CD1c-positive myeloid dendritic cell (primary cell): ENCODE measurements around the gene ARMC5.
A peak's percentile ranks its signal among the peaks of the same experiment; 100 is the strongest.
"Not testable (repeated sequence)": the region's sequence is repeated elsewhere in the genome, so short reads cannot be mapped to it uniquely, and the experiment has no call there.

Experiments
- DNase-seq: peaks from one replicate; pipeline ENCODE4 v3.0.0-alpha.2; 2016; ENCODE audit errors: extremely low spot score

The ARMC5 gene, protein sequence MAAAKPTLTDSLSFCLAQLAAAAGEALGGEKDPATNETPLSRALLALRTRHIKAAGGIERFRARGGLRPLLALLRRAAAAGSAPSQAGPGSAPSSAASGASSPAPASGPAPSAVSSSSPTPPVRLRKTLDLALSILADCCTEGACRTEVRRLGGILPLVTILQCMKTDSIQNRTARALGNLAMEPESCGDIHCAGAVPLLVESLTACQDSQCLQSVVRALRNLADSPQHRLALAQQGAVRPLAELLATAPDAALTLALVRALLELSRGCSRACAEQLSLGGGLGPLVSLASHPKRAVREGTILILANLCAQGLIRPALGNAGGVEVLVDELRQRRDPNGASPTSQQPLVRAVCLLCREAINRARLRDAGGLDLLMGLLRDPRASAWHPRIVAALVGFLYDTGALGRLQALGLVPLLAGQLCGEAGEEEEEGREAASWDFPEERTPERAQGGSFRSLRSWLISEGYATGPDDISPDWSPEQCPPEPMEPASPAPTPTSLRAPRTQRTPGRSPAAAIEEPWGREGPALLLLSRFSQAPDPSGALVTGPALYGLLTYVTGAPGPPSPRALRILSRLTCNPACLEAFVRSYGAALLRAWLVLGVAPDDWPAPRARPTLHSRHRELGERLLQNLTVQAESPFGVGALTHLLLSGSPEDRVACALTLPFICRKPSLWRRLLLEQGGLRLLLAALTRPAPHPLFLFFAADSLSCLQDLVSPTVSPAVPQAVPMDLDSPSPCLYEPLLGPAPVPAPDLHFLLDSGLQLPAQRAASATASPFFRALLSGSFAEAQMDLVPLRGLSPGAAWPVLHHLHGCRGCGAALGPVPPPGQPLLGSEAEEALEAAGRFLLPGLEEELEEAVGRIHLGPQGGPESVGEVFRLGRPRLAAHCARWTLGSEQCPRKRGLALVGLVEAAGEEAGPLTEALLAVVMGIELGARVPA

DNA sequence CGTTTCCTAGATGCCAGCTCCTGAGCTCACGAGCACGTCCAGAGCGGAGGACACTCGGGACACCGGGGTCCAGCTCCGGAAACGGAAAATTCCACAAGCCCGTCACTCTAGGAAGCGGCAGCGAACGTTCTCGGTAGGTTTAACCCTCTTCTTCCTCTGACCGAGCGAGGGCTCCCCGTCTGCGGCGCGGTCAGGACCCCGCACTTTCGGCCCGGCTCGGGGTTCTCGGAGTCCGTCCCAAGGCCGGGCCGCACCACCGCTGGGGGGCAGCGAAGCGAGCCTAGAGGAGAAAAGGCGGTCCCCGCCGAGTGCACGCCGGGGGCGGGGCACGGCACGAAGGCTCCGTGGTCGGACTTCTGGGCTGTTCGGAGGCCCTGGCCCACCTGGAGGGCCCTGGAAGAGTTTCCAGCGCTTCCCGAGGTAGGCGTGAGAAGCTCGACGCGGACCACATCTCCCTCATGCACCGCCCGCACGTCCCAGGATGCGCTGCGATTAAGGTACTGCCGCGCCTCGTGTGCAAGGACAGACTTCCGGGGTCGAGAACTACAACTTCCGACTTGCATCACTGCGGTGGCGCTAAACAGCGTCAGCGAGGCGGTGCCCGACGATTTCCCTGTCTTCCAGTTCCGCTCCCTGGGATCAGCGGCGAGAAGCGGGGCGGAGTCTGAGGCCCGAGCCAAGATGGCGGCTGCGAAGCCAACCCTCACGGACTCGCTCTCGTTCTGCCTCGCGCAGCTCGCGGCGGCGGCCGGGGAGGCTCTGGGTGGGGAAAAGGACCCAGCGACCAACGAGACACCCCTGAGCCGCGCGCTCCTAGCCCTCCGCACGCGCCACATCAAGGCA lies at the start of gene ARMC5:
ARMC5 (plus strand) TSS at position 658 of the 843 bp plus-strand sequence; CDS start at position 682, 24 bp downstream.
- DNase-seq, result peak; percentile 99

DNA sequence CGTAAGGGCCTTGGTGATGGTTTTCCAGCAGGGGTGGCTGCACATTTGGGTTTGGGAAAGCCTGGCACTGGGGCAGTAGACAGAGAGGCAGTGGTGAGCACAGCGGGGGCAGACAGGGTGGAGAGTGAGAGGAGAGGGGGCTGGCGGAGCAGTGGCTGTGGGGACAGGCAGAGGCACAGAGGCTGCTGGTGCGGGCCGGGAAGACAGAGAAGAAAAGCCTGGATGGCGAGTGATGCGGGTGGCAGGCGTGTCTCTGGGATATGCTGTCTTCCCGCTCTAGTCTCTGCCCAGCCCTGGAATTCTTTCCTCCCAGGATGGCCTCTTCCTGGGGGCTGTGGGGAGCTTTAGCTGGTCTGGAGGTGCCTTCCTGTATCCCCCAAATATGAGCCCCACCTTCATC lies 49.2 kb upstream of the ARMC5 start:
- no peak for DNase-seq

DNA sequence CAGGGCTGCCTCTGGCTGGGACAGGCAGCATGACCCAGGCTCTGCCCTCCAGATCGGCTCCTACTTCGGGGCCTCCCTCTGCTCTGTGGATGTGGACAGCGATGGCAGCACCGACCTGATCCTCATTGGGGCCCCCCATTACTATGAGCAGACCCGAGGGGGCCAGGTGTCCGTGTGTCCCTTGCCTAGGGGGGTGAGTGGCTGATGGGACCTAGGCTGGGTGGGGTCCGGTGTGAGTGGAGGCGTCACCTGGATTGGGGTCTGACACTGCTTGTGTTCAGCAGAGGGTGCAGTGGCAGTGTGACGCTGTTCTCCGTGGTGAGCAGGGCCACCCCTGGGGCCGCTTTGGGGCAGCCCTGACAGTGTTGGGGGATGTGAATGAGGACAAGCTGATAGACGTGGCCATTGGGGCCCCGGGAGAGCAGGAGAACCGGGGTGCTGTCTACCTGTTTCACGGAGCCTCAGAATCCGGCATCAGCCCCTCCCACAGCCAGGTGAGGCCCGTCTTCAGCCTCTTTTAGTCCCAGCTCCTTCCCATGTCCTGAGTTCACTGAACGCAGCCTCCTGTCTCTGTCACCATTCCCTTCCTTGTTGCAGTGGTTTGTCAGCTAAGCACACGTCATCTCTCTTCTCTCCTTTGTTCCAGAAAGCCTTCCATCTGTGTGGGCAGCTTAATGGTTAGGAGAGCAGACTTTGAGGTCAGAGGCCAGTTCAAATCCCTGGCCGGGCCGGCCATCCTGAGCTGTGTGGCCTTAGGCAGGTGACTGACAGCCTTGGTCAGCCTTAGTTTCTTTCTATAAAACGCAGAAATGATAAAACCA lies 48.1 kb upstream of the ARMC5 start:
- no peak for DNase-seq

DNA sequence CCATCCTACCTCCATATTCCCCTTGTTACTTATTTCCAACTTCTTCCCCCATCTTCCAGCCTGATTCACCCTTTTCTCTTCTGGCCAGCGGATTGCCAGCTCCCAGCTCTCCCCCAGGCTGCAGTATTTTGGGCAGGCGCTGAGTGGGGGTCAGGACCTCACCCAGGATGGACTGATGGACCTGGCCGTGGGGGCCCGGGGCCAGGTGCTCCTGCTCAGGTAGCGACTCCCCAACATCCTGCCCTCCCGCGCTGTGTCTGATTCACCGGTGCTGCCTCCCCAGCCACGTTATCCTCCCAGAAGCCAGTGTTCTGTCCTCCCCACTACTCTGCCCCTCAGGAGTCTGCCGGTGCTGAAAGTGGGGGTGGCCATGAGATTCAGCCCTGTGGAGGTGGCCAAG lies 46.6 kb upstream of the ARMC5 start:
- DNase-seq, result no peak

DNA sequence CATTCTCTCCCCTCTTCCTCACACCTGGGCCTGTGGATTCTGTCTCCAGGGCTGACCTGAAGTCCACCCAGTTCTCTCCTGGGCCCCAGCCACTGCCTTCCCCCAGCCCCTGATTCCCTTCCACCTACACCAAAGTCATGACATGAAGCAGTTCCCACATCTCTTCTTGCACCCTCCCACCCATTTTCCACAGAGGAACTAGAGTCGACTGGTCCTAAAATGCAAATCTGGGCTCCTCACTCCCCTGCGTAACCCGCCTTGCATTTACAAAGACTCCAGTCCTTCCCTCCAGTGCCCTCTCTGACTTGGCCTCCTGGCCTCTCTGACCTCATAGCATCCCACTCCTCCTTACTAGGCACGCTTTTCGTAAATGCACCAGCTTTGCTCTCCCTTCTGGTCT lies 45.9 kb upstream of the ARMC5 start:
- peak; percentile 63 for DNase-seq

DNA sequence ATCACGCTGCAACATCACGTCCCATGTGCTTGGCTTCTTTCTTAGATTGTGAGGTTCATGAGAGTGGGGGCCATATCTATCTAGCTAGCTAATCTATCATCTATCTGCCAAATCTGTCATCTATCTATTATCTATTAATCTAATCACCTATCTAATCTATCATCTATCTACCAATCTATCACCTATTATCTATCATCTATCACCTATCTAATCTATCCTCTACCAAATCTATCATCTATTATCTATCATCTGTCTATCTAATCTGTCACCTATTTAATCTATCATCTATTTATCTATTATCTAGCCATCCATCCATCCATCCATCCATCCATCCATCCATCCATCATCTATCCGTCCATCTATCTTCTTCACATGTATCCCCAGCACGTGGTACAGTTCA lies 45.4 kb upstream of the ARMC5 start:
- DNase-seq, result no peak

DNA sequence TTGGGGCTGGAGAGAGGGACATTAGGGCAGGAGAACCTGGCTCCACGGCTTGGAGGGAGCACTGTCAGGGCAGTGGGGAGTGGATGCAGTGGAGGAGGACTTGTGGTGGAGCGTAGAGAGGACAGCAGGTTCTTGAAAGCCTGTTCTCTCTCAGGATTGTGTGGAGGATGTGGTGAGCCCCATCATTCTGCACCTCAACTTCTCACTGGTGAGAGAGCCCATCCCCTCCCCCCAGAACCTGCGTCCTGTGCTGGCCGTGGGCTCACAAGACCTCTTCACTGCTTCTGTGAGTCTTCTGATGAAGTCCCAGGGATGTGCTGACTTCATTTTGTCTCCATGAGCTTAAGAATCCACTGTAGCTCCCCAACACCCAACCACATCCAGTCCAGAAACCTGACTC lies 44.6 kb upstream of the ARMC5 start:
- DNase-seq, result no peak

DNA sequence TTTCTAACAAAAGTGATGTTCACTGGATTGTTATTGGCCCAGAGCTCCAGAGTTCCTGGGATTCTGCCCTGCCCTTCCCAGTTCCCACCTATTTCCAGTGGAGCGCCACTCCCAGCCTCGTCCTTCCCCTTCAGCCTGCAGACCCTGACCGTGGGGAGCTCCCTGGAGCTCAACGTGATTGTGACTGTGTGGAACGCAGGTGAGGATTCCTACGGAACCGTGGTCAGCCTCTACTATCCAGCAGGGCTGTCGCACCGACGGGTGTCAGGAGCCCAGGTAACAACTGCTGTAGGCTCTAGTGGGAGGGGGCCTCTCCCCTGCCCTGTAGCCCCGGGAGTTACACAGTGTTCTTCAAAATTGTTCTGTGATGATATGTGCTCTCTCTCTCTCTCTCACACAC lies 42.9 kb upstream of the ARMC5 start:
- no peak for DNase-seq

DNA sequence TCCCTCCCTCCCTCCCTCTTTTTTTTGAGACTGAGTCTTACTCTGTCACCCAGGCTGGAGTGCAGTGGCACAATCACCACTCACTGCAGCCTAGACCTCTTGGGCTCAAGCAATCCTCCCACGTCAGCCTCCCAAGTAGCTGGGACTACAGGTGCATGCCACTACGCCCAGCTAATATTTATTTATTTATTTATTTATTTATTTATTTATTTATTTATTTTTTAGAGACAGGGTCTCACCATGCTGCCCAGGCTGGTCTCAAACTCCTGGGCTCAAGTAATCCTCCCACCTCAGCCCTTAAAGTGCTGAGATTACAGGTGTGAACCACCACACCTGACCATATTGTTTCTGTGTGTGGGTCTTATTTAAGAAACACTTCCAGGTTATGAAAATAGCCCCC lies 42.3 kb upstream of the ARMC5 start:
- not testable (repeated sequence) for DNase-seq

DNA sequence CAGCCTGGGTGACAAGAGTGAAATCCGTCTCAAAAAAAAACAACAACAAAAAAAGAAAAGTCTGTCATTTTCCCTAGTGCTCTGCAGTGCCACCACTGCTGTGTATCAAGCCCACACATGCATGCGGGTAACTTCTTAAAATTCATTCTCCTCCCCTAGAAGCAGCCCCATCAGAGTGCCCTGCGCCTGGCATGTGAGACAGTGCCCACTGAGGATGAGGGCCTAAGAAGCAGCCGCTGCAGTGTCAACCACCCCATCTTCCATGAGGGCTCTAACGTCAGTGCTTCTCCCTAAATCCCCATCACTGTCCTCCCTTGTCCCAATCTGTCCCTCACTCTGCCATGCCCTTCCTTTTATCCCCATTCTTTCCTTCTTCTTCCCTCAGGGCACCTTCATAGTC lies 41.4 kb upstream of the ARMC5 start:
- no peak for DNase-seq

DNA sequence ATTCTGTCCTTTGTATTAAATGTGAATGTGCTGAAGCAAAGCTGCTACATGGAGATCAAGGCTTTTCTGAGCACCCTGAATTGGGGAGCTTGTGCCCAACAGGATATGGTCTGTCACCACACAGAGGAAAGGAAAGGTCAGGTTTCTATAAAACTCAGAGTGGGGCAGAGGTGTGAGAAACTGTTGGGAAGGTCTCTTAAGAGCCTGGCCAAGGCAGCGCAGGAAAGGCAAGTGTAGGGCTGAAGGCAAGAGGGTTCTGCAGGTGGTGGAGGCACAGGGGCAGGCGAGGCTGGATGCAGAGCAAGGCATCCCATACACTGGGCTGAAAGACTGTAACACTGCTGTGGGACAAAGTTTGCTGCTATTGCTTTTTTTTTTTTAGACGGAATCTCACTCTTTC lies 39.3 kb upstream of the ARMC5 start:
- DNase-seq, result no peak

DNA sequence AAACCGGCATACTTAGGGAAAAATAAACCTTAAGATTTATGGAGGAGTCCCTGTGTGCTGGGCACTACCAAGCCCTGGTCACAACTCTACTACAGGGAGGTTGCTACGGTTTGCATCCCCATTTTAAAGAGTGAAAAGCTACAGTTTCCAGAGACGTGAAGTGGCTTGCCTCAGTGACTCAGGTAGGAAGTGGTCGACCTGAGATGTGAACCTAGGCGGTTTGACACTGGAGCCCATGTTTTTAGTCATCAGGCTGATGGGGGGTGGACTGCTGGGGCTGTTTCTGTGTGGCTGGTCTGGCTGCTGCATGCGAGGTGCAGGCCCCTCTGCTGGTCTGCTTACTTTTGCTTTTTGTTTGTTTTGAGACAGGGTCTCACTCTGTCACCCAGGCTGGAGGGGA lies 37.7 kb upstream of the ARMC5 start:
- DNase-seq, result no peak

DNA sequence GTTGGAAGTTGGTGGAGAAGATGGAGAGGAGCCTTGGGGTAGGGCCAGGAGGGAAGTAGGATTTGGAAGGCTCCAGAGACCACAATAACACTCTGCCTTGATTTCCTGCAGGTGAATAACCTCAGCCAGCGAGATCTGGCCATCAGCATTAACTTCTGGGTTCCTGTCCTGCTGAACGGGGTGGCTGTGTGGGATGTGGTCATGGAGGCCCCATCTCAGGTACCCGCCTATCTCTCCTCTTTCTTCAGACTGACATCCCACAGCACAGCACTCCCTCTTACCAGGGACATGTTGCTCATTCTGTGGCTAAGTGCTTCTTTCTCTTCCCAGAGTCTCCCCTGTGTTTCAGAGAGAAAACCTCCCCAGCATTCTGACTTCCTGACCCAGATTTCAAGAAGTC lies 36.1 kb upstream of the ARMC5 start:
- DNase-seq, result no peak

DNA sequence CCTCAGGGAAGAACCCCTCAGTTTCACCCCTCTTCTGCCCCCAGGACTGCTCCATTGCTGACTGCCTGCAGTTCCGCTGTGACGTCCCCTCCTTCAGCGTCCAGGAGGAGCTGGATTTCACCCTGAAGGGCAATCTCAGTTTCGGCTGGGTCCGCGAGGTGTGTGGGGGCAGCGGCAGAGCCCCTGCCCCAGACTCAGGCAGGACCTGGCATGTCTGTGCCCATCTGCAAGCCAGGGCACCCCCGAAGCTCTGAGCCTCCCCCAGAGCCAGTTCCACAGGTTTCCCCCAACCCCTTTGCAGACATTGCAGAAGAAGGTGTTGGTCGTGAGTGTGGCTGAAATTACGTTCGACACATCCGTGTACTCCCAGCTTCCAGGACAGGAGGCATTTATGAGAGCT lies 35.5 kb upstream of the ARMC5 start:
- DNase-seq, result no peak

DNA sequence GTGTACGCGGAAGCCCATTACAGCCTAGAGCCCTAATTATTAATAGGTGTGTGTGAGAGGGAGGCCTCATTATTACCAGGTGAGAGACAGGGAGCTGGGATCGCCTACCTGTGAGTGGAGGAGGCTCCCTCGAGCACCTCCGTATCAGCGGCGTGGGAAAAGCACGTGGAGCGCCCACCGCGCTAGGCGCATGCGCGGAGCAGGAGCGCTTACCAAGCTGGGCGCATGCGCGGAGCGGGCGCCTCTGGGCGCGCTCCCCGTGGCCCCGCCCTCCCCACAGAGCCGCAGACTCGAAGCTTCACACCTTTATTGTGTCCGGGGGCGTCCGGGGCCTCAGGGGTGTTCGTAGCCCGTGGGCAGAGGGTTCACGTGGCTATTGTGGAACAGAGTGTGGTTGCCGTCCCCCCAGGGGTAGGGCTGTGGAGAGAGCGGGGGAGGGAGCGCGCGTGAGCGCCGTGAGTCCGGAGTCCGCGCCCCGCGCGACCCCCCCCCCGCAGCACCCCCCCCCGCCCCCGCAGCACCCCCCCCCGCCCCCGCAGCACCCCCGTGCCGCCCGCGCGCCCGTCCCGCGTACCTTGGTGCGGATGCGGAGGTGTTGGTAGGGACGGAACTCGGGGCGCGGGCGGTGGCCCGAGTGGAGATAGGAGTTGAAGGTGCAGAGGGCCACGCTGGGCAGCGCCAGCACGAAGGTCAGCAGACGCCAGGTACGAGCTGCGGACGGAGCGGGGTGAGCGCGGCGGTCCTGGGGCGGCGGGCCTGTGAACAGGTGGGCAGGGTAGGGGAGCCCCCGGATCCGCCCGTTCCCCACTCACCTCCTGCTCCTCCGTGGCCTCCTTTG lies 31.6 kb upstream of the ARMC5 start:
- peak; percentile 73 for DNase-seq

DNA sequence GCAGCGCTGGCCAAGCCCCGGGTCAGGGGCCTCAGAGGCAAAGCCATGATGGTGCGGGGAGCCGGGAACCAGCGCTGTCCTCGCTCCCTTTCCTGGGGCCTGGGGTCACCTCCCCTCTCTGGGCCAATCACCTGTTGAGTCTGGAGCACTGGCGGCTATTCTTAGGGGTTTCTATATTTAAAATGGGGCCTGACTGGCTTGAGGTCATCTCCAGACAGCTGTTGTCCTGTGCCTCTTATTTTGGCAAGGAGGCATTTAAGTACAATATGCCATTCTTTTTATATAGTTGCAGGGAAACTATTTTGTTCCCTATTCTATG lies 31.1 kb upstream of the ARMC5 start, which contains the start of gene COX6A2:
COX6A2 (minus strand) TSS at position 82 of the 319 bp plus-strand sequence; CDS start at position 47, 35 bp downstream.
- no peak for DNase-seq

DNA sequence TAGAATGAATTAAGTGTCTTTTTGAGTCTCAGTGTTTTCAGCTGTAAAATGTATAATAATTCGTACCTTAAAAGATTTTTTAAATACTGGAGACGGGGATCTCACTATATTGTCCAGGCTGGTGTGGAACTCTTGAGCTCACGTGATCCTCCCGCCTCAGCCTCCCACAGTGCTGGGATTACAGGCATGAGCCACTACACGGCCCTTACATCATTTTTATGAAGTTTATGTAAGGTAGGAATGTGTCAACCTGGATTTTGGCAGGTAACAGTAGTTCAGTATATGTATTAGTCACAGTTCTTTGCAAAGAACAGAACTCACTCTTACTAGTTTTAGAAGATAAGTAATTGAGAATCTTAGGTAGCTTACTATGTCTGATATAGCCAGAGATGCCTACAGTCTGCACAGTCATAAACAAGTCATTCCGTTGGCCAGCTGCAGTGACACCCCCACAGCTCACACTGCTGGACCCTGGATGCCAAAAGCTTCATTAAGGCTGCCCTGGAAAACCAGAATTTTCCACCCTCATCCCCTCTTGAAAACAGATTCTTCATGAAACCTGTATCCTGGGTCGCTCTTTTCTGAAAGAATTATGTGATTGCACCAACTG lies 30.6 kb upstream of the ARMC5 start:
- no peak for DNase-seq

DNA sequence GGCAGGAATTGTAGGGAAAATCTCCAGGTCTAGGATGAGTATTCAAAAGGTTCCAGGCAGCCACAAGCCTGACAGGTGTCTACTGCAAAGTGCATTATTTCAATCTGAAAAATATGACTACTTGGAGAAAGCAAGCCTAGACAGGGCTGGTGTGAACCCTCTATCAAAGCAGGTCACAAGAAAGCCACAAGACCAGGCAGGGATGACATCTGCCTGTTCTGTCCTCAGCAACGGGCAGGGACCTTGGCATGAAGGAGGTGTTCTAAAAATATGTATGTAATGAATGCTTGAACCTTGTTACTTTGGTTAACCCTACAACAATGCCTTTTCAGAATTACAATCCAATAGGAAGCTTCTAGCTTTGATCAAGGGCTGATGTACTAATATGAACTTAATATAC lies 30.0 kb upstream of the ARMC5 start:
- no peak for DNase-seq

DNA sequence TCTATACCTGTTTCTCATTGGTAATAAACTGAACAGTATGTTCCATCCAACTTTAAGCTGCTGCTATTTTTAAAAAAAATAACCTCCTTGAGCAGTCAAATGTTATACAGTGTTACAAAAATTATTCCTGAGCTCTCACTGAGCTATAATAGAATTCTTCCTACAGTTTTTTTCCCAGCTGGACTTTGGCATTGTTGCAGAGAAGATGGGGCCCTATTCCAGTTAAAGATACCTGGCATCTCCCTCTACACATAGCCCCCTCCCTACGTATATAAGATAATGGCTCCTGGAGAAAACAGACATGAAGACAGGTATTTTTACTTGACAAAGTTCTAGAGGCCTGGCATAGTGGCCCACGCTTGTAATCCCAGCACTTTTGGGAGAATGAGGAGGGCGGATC lies 29.5 kb upstream of the ARMC5 start:
- DNase-seq, result no peak
